CD8-positive, alpha-beta memory T cell (primary cell): ENCODE data around the gene PPM1J. TPM values are rescaled to one million over a fixed set of nuclear protein-coding genes. Genes with fewer than 3 reads are reported as not detected.
"Not testable (repeated sequence)": the region's sequence is repeated elsewhere in the genome, so short reads cannot be mapped to it uniquely, and the experiment has no call there.

Experiments used
- CTCF ChIA-PET: fragments of 350-600 bp; sonication (Branson Sonifier 250); formaldehyde crosslinking; loops from one replicate; lab custom pipeline; 2021; ENCODE audit warnings: antibody characterized with exemption; lab: Charles Lee
- POLR2A ChIA-PET: fragments of 350-600 bp; sonication (Branson Sonifier 250); formaldehyde crosslinking; loops from one replicate; lab custom pipeline; 2021; ENCODE audit warnings: antibody characterized with exemption; lab: Charles Lee
- DNase-seq, 5 donors: peaks; one replicate each; pipeline versions ENCODE4 v3.0.0 to v3.0.0-alpha.2; 2020 to 2022; ENCODE audit warnings: mixed read lengths in 1 of 5
- H3K27ac ChIP-seq: one replicate; pipeline ENCODE4 v1.7.0; 2013; ENCODE audit warnings: low read depth, mild to moderate bottlenecking, low read length, moderate library complexity
- H3K27me3 ChIP-seq: 2 replicates; pipeline ENCODE4 v1.7.0; 2013; ENCODE audit warnings: low read length, mild to moderate bottlenecking; ENCODE audit not compliant: insufficient read depth, poor library complexity, severe bottlenecking
- H3K36me3 ChIP-seq: 2 replicates; pipeline ENCODE4 v1.7.0; 2013; ENCODE audit warnings: mild to moderate bottlenecking, low read length, moderate library complexity; ENCODE audit not compliant: insufficient read depth
- H3K4me1 ChIP-seq: 2 replicates; pipeline ENCODE4 v1.7.0; 2013; ENCODE audit warnings: mild to moderate bottlenecking, low read length, moderate library complexity; ENCODE audit not compliant: insufficient read depth
- H3K4me3 ChIP-seq: 2 replicates; pipeline ENCODE4 v1.7.0; 2013; ENCODE audit warnings: mild to moderate bottlenecking, low read length
- H3K9me3 ChIP-seq: 2 replicates; pipeline ENCODE4 v1.7.0; 2013; ENCODE audit warnings: mild to moderate bottlenecking, low read length
- H3K27ac Mint-ChIP-seq, 8 donors: one replicate each; pipeline ENCODE4 v1.8.0; 2020 to 2021; ENCODE audit warnings: mixed read lengths in 8 of 8, mild to moderate bottlenecking in 6 of 8, inconsistent platforms in 3 of 8, moderate library complexity in 3 of 8
- H3K27me3 Mint-ChIP-seq, 2 donors: one replicate each; pipeline ENCODE4 v1.8.0; 2020 to 2021; ENCODE audit warnings: mixed read lengths in 2 of 2, mild to moderate bottlenecking in 1 of 2, moderate library complexity in 1 of 2
- H3K36me3 Mint-ChIP-seq, 3 donors: one replicate each; pipeline ENCODE4 v1.8.0; 2020 to 2021; ENCODE audit warnings: mixed read lengths in 3 of 3, inconsistent platforms in 1 of 3, mild to moderate bottlenecking in 1 of 3
- H3K4me1 Mint-ChIP-seq, 3 donors: one replicate each; pipeline ENCODE4 v1.8.0; 2020 to 2021; ENCODE audit warnings: mixed read lengths in 3 of 3, inconsistent platforms in 1 of 3, mild to moderate bottlenecking in 1 of 3
- H3K4me3 Mint-ChIP-seq, 7 donors: one replicate each; pipeline ENCODE4 v1.8.0; 2020 to 2021; ENCODE audit warnings: mixed read lengths in 7 of 7, mild to moderate bottlenecking in 6 of 7, moderate library complexity in 4 of 7, inconsistent platforms in 2 of 7
- H3K9me3 Mint-ChIP-seq, 5 donors: one replicate each; pipeline ENCODE4 v1.8.0; 2020 to 2022; ENCODE audit warnings: mixed read lengths in 5 of 5, mild to moderate bottlenecking in 3 of 5, moderate library complexity in 2 of 5, inconsistent platforms in 1 of 5
- polyA plus RNA-seq: library from polyadenylated mRNA; unstranded; fragments of 300-500 nt; fragmentation: Illumina TruSeq; gene quantifications from one replicate; pipeline ENCODE4 v1.2.3, GENCODE V29; 2021
- total RNA-seq, 2 experiments: library from RNA; stranded (reverse); gene quantifications; one replicate each; pipeline ENCODE4 v1.2.3, GENCODE V29; 2021

The PPM1J gene
- total and polyA plus RNA-seq, 3 experiments from 2014 or later = 0.33 TPM; not detected in 2

DNA sequence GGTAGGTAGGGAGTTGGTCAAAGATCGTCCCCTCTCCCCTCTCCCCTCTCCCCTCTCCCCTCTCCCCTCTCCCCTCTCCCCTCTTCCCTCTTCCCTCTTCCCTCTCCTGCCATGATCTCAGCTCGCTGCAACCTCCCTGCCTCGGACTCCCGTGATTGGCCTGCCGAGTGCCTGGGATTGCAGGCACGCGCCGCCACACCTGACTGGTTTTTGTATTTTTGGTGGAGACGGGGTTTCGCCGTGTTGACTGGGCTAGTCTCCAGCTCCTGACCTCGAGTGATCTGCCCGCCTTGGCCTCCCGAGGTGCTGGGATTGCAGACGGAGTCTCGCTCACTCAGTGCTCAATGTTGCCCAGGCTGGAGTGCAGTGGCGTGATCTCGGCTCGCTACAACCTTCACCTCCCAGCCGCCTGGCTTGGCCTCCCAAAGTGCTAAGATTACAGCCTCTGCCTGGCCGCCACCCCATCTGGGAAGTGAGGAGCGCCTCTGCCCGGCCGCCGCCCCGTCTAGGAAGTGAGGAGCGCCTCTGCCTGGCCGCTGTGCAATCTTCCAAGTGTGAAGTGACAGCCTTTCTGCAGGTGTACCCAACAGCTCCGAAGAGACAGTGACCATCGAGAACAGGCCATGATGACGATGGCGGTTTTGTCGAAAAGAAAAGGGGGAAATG, 13.3 kb upstream of the PPM1J start:
- DNase-seq, H3K36me3 ChIP-seq, CTCF ChIA-PET, H3K4me1 Mint-ChIP-seq, H3K9me3 Mint-ChIP-seq, POLR2A ChIA-PET, H3K27ac ChIP-seq, H3K4me3 Mint-ChIP-seq, H3K4me1 ChIP-seq, H3K27ac Mint-ChIP-seq, H3K36me3 Mint-ChIP-seq, H3K4me3 ChIP-seq, H3K9me3 ChIP-seq, H3K27me3 ChIP-seq, H3K27me3 Mint-ChIP-seq: not testable (repeated sequence)

DNA sequence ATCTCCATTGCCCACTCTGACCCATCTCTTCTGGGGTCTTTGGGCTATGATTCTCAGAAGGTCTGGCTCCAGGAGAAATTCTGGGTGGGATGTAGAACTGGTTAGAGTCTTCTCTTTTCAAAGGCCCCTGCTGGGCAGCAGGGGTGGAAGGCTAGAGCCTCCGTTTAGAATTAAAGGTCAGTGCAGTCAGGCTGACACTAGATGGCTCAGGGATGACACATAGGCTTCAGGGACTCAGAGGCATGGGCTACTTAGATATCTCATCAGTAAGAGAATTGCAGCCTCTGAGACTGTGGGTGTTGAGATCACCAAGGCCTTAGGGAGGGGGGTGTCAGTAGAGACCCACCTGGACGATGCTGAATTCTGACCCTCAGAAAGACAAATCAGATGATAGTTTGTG, 12.6 kb upstream of the PPM1J start:
- no peaks in the 10 kb centered on the region for H3K4me1 ChIP-seq
- no peak for DNase-seq
- H3K27ac ChIP-seq = no peak overlapping the region
- no peaks in the 10 kb centered on the region for H3K27me3 ChIP-seq
- peaks cover 5 to 8% (median 7%) of the 10 kb centered on the region in 3 donors for H3K4me1 Mint-ChIP-seq
- no peak overlapping the region for H3K27ac Mint-ChIP-seq
- no peaks in the 10 kb centered on the region for H3K9me3 ChIP-seq
- H3K9me3 Mint-ChIP-seq = no peaks in the 10 kb centered on the region
- no peaks in the 10 kb centered on the region for H3K36me3 ChIP-seq
- H3K4me3 Mint-ChIP-seq = no peak overlapping the region
- no peak overlapping the region for H3K4me3 ChIP-seq
- peaks cover 0 to 1% (median 0%) of the 10 kb centered on the region in 3 donors for H3K36me3 Mint-ChIP-seq
- CTCF ChIA-PET = interaction anchor here (1.5 to 1.9 kb wide), 2 partner anchors 9 to 12 kb away, joined by 5 to 13 read pairs; partner anchors contain the start of gene PPM1J
- POLR2A ChIA-PET = no interaction called here
- H3K27me3 Mint-ChIP-seq = peaks cover 4 to 6% of the 10 kb centered on the region in 2 donors

DNA sequence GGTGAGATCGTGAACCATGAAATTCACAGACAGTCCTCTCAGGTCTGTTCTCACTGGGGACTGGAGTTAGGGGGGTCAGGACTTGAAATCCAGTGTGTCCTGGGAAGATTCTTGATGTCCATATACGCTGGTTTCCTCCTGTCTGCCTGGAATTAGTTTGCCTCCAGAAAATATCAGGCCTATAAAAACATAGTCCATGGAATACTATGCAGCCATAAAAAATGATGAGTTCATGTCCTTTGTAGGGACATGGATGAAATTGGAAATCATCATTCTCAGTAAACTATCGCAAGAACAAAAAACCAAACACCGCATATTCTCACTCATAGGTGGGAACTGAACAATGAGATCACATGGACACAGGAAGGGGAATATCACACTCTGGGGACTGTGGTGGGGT, 9.1 kb upstream of the PPM1J start:
- H3K4me3 Mint-ChIP-seq, H3K27ac ChIP-seq, H3K4me1 ChIP-seq, H3K4me3 ChIP-seq, H3K27me3 ChIP-seq, H3K36me3 Mint-ChIP-seq, H3K36me3 ChIP-seq, H3K9me3 ChIP-seq, H3K27ac Mint-ChIP-seq, DNase-seq, H3K9me3 Mint-ChIP-seq, POLR2A ChIA-PET: not testable (repeated sequence)
- CTCF ChIA-PET = interaction anchor here (0.6 kb wide), 1 partner anchor 21 kb away, joined by 3 read pairs; no protein-coding TSS in a partner anchor
- H3K27me3 Mint-ChIP-seq = peaks cover 11 to 22% of the 10 kb centered on the region in 2 donors
- peaks cover 5 to 12% (median 9%) of the 10 kb centered on the region in 3 donors for H3K4me1 Mint-ChIP-seq

DNA sequence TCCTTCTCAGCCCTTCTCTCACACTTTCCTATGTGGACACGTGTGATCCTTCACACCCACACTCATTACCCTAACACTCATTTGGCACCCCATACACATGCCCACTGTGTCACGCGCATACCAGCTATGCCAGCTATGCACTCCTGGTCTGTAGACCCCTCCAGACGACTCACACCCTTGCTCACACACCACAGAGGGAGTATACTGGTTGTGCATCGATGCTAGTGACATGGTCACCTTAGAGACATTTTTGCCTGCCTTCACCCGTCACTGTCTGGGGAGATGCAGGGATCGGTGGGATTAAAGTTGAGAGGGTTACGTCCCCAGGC, 8.3 kb upstream of the PPM1J start:
- peak overlapping the region in 2 of 7 donors; percentile 33 to 49 for H3K4me3 Mint-ChIP-seq
- CTCF ChIA-PET = no interaction called here

DNA sequence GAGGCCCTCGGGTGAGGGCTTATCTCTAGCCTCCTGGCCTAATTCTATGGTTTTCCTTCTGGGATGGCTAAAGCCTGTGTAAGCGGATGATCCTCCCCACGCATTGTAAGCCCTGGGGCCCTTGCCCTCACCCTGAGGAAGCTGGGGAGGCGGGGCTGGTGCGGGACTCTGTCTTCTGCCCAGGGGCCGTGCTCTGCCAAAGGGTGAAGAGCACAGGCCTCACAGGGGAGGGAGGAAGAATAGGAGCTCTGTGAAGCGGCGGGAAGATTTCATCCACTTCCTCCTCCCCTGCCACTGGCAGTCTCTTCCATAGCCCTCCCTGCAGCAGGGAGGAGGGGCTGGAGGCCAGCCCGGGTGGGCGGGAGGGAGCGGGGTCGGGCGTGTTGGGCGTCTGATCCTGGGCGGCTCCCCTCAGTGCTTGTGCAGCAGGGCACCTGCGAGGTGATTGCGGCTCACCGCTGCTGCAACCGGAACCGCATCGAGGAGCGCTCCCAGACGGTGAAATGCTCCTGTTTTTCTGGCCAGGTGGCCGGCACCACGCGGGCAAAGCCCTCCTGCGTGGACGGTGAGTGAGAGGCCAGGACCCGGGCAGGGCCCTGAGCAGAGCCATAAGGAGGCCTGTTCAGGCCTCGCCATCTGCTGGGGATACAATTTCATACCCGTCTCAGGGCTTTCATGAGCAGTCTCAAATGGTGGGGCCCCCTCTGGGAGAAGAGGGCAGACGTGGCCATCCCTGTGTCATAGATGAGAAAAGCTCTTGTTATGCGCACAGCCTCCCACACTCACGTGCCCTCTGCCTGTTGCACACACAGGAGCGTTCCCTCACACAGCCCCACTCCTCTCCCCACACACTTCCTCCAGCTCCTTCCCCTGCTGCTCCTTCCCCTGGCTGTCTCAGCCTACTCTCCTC, 7.7 kb upstream of the PPM1J start:
- no peaks in the 10 kb centered on the region for H3K36me3 ChIP-seq
- no peak overlapping the region for H3K27ac ChIP-seq
- H3K9me3 Mint-ChIP-seq = no peaks in the 10 kb centered on the region
- H3K27me3 Mint-ChIP-seq = peaks cover 13 to 24% of the 10 kb centered on the region in 2 donors
- DNase-seq = no peak
- H3K27ac Mint-ChIP-seq = no peak overlapping the region
- H3K4me3 Mint-ChIP-seq = peak overlapping the region in 3 of 7 donors; percentile 25 to 49 (median 33)
- H3K27me3 ChIP-seq = peaks cover 8% of the 10 kb centered on the region
- H3K9me3 ChIP-seq = no peaks in the 10 kb centered on the region
- ChIA-PET CTCF (no interaction called here), POLR2A (no interaction called here)
- no peak overlapping the region for H3K4me3 ChIP-seq
- H3K36me3 Mint-ChIP-seq = peaks cover 0 to 1% (median 0%) of the 10 kb centered on the region in 3 donors
- peaks cover 9 to 18% (median 11%) of the 10 kb centered on the region in 3 donors for H3K4me1 Mint-ChIP-seq
- no peaks in the 10 kb centered on the region for H3K4me1 ChIP-seq

More for the DNA sequence above, 8.3 kb upstream of the PPM1J start:
- no peaks in the 10 kb centered on the region for H3K9me3 ChIP-seq
- peaks cover 8% of the 10 kb centered on the region for H3K27me3 ChIP-seq
- Mint-ChIP-seq H3K9me3 (no peaks in the 10 kb centered on the region), H3K4me1 (peaks cover 8 to 14% (median 11%) of the 10 kb centered on the region in 3 donors), H3K27ac (no peak overlapping the region), H3K27me3 (peaks cover 11 to 24% of the 10 kb centered on the region in 2 donors), H3K36me3 (peaks cover 0 to 1% (median 0%) of the 10 kb centered on the region in 3 donors)
- DNase-seq = no peak
- H3K4me1 ChIP-seq = no peaks in the 10 kb centered on the region
- H3K4me3 ChIP-seq = no peak overlapping the region
- POLR2A ChIA-PET = no interaction called here
- no peak overlapping the region for H3K27ac ChIP-seq
- H3K36me3 ChIP-seq = no peaks in the 10 kb centered on the region

DNA sequence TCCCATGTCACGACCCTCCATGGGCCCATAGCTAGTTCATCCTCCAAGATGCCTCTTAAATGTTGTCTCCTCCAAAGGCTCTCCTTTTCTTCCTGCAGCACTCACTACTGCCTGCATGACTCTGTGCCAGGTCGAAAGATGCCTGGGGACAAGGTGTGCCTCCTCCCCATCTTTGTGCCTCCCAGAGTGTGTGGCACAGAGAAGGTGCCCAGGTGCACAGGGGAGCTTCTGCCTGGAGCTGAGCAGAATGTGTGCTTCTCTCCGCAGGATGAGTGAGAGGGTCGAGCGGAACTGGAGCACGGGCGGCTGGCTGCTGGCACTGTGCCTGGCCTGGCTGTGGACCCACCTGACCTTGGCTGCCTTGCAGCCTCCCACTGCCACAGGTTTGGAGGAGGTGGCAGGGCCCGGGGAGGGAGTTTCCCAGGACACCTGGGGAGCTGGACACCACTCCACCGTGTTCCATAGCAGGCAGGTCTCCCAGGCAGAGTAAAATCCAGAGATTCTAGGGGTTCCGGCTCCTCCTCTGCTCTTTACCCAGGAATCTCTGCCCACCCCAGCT, 6.9 kb upstream of the PPM1J start:
- Histone ChIP-seq H3K4me3 (no peak overlapping the region), H3K27ac (no peak overlapping the region), H3K36me3 (no peaks in the 10 kb centered on the region), H3K27me3 (peaks cover 8% of the 10 kb centered on the region), H3K9me3 (no peaks in the 10 kb centered on the region), H3K4me1 (no peaks in the 10 kb centered on the region)
- peaks cover 0 to 1% (median 0%) of the 10 kb centered on the region in 3 donors for H3K36me3 Mint-ChIP-seq
- no peak overlapping the region for H3K4me3 Mint-ChIP-seq
- no peak overlapping the region for H3K27ac Mint-ChIP-seq
- peaks cover 9 to 18% (median 11%) of the 10 kb centered on the region in 3 donors for H3K4me1 Mint-ChIP-seq
- H3K9me3 Mint-ChIP-seq = no peaks in the 10 kb centered on the region
- ChIA-PET CTCF (no interaction called here), POLR2A (no interaction called here)
- peaks cover 10 to 24% of the 10 kb centered on the region in 2 donors for H3K27me3 Mint-ChIP-seq
- no peak for DNase-seq

DNA sequence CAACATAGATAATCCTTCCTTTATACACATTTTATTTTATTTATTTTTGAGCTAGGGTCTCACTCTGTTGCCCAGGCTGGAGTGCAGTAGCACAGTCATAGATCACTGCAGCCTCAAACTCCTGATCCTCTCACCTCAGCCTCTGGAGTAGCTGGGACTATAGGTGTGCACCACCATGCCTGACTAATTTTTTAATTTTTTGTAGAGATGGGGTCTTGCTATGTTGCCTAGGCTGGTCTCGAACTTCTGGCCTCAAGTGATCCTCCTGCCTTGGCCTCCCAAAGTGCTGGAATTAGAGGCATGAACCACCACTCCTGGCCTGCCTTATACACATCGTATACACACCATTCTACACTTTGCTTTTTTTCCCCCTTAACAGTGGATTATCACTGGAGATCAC, 6.2 kb upstream of the PPM1J start:
- H3K36me3 ChIP-seq, H3K9me3 ChIP-seq, H3K9me3 Mint-ChIP-seq, H3K27me3 ChIP-seq, DNase-seq, H3K27ac ChIP-seq, H3K36me3 Mint-ChIP-seq, POLR2A ChIA-PET, H3K4me3 ChIP-seq, H3K4me1 ChIP-seq: not testable (repeated sequence)
- H3K27ac Mint-ChIP-seq = peak overlapping the region in 1 of 8 donors; percentile 51
- peak overlapping the region in 1 of 7 donors; percentile 59 for H3K4me3 Mint-ChIP-seq
- CTCF ChIA-PET = interaction anchor here (1.6 to 3.7 kb wide), 2 partner anchors 8 to 352 kb away, joined by 5 to 23 read pairs; partner anchors contain the start of gene LRIG2
- H3K4me1 Mint-ChIP-seq = peaks cover 11 to 19% (median 12%) of the 10 kb centered on the region in 3 donors
- H3K27me3 Mint-ChIP-seq = peaks cover 10 to 24% of the 10 kb centered on the region in 2 donors
